ENCODE measurements around the gene GIT1. TPM values are rescaled to one million over a fixed set of nuclear protein-coding genes. Genes with fewer than 3 reads are reported as not detected.

The GIT1 gene
- total and polyA plus RNA-seq, 2 of the 13 experiments (the other 11 are each of a cell fraction or from before 2014, with no cell fraction given): 14.2 to 30.8 TPM

GRCh38 chr17:29579866-29580771 lies 9.3 kb downstream of the GIT1 start (continued):
- TF ChIP-seq CC2D1A (CRISPR knock-in tag; IDR thresholded peaks at IDR 0.05) (no peak), ARID5B (CRISPR knock-in tag; IDR thresholded peaks at IDR 0.05) (peak; percentile 19; the same call in 1 of the 2 replicates), DBP (CRISPR knock-in tag; IDR thresholded peaks at IDR 0.05; ENCODE audit: not compliant biosample characterization) (no peak), ARHGAP35 (CRISPR knock-in tag; IDR thresholded peaks at IDR 0.05; ENCODE audit: borderline replicate concordance) (no peak), HNF1B (CRISPR knock-in tag; IDR thresholded peaks at IDR 0.05) (no peak), KMT2A (CRISPR knock-in tag; IDR thresholded peaks at IDR 0.05) (no peak), ZNF3 (CRISPR knock-in tag; IDR thresholded peaks at IDR 0.05) (no peak), ZNF577 (CRISPR knock-in tag; IDR thresholded peaks at IDR 0.05; ENCODE audit: borderline replicate concordance, low read depth) (no peak), SMC3 (IDR thresholded peaks at IDR 0.05; ENCODE audit: low read length) (peak; percentile 75), KDM1A (CRISPR knock-in tag; IDR thresholded peaks at IDR 0.05) (no peak), NFATC3 (CRISPR knock-in tag; IDR thresholded peaks at IDR 0.05) (no peak), ZBTB26 (CRISPR knock-in tag; IDR thresholded peaks at IDR 0.05; ENCODE audit: borderline replicate concordance) (peak; percentile 36; the same call in 1 of the 2 replicates), ELF3 (CRISPR knock-in tag; IDR thresholded peaks at IDR 0.05) (peak; percentile 50; the same call in 1 of the 2 replicates), ZBTB8A (CRISPR knock-in tag; IDR thresholded peaks at IDR 0.05; ENCODE audit: borderline replicate concordance, low read depth) (no peak), ZNF776 (CRISPR knock-in tag; IDR thresholded peaks at IDR 0.05) (no peak), REPIN1 (CRISPR knock-in tag; IDR thresholded peaks at IDR 0.05; ENCODE audit: borderline replicate concordance, low read depth) (peak; percentile 22; the same call in 1 of the 2 replicates), ZNF782 (CRISPR knock-in tag; IDR thresholded peaks at IDR 0.05; ENCODE audit: borderline replicate concordance) (no peak), RAD21 (CRISPR knock-in tag; IDR thresholded peaks at IDR 0.05) (peak; percentile 92), NFYB (CRISPR knock-in tag; IDR thresholded peaks at IDR 0.05) (no peak), ADNP (CRISPR knock-in tag; IDR thresholded peaks at IDR 0.05) (no peak), CREB3 (CRISPR knock-in tag; IDR thresholded peaks at IDR 0.05) (no peak)
